Neural progenitor cell (in vitro differentiated cells): Measurements from ENCODE around the gene GM2A. TPM values are rescaled to one million over a fixed set of nuclear protein-coding genes. Genes with fewer than 3 reads are reported as not detected.

Experiments
- DNase-seq: peaks from one replicate; pipeline ENCODE4 v3.0.0-alpha.2; 2016; ENCODE audit warnings: low spot score
- H2AFZ ChIP-seq: fragments of 200-600 bp; sonication (generic); replicated peaks from 2 replicates; pipeline ENCODE4 v1.6.1; 2016; ENCODE audit warnings: antibody characterized with exemption
- H3F3A ChIP-seq: fragments of 200-600 bp; sonication (generic); 2 replicates; pipeline ENCODE4 v1.6.1; 2016; ENCODE audit warnings: antibody characterized with exemption, low read depth
- H3K27ac ChIP-seq: fragments of 200-600 bp; sonication (generic); 2 replicates; pipeline ENCODE4 v1.5.1; 2016; ENCODE audit warnings: mild to moderate bottlenecking
- H3K27me3 ChIP-seq: fragments of 200-600 bp; sonication (generic); 2 replicates; pipeline ENCODE4 v1.6.1; 2016; ENCODE audit warnings: mild to moderate bottlenecking, moderate library complexity
- H3K36me3 ChIP-seq: fragments of 200-600 bp; sonication (generic); 2 replicates; pipeline ENCODE4 v1.5.1; 2016
- H3K4me1 ChIP-seq: fragments of 200-600 bp; sonication (generic); 2 replicates; pipeline ENCODE4 v1.6.1; 2016; ENCODE audit warnings: mixed run types
- H3K4me2 ChIP-seq: fragments of 200-600 bp; sonication (generic); 2 replicates; pipeline ENCODE4 v1.6.1; 2016
- H3K4me3 ChIP-seq: fragments of 200-600 bp; sonication (generic); 2 replicates; pipeline ENCODE4 v1.5.1; 2016
- H3K79me2 ChIP-seq: fragments of 200-600 bp; sonication (generic); 2 replicates; pipeline ENCODE4 v1.6.1; 2016; ENCODE audit warnings: low read depth
- H3K9ac ChIP-seq: fragments of 200-600 bp; sonication (generic); 2 replicates; pipeline ENCODE4 v1.6.1; 2016
- H3K9me3 ChIP-seq: fragments of 200-600 bp; sonication (generic); 2 replicates; pipeline ENCODE4 v1.5.1; 2016; ENCODE audit warnings: low read depth
- H4K20me1 ChIP-seq: fragments of 200-600 bp; sonication (generic); 2 replicates; pipeline ENCODE4 v1.6.1; 2016; ENCODE audit warnings: low read depth
- H3K27ac Mint-ChIP-seq: 3 replicates; pipeline ENCODE4 v1.8.0; 2021; ENCODE audit warnings: mixed read lengths
- H3K27me3 Mint-ChIP-seq: 2 replicates; pipeline ENCODE4 v1.8.0; 2022; ENCODE audit warnings: low read depth, mild to moderate bottlenecking, inconsistent platforms, moderate library complexity, mixed read lengths; ENCODE audit not compliant: insufficient read depth
- H3K36me3 Mint-ChIP-seq: 3 replicates; pipeline ENCODE4 v1.8.0; 2021; ENCODE audit warnings: mixed read lengths
- H3K4me1 Mint-ChIP-seq: 3 replicates; pipeline ENCODE4 v1.8.0; 2021; ENCODE audit warnings: mixed read lengths
- H3K4me3 Mint-ChIP-seq: 3 replicates; pipeline ENCODE4 v1.8.0; 2021; ENCODE audit warnings: mild to moderate bottlenecking, moderate library complexity, mixed read lengths
- H3K9me3 Mint-ChIP-seq: 3 replicates; pipeline ENCODE4 v1.8.0; 2020; ENCODE audit warnings: mixed read lengths
- EZH2 ChIP-seq: fragments of 200-600 bp; sonication (generic); IDR thresholded peaks from 2 replicates; pipeline ENCODE4 v1.6.1; 2017; ENCODE audit warnings: antibody characterized with exemption, mild to moderate bottlenecking, moderate library complexity
- EZH2phosphoT487 ChIP-seq: fragments of 200-600 bp; sonication (generic); IDR thresholded peaks from 2 replicates; pipeline ENCODE4 v1.6.1; 2017; ENCODE audit warnings: antibody characterized with exemption
- total RNA-seq: library from RNA; depleted of rRNA; stranded (reverse); fragments of >200 nt; gene quantifications from 2 replicates; pipeline ENCODE4 v1.2.3, GENCODE V29; 2015; ENCODE audit warnings: low replicate concordance
- TF ChIP-seq, protein P1 (sequence below): fragments of 200-600 bp; sonication (generic); IDR thresholded peaks from 2 replicates; pipeline ENCODE4 v1.5.1; 2017; ENCODE audit warnings: antibody characterized with exemption, mild to moderate bottlenecking

GM2A gene
- total RNA-seq, 1 donor from 2014 or later, result 19.4 TPM

DNA sequence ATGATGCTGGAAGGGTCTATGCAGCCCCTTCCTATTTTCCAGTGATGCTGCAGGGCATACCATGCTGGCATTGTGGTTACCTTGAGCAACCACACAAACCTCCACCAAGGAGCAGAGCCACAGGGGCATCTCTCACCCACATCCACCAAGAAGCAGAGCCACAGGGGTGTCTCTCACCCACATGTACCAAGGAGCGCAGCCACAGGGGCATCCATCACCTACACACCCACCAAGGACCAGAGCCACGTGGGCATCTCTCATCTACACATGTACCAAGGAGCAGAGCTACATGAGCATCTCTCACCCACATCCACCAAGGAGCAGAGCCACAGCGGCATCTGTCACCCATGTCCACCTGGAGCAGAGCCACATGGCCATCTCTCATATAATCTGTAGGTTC, 8.8 kb upstream of the GM2A start:
- Histone ChIP-seq H3K4me1 (no peaks in the 10 kb centered on the region), H3K79me2 (no peaks in the 10 kb centered on the region), H3K9ac (no peak overlapping the region), H2AFZ (no peak overlapping the region), H3K27me3 (no peaks in the 10 kb centered on the region), H3K27ac (no peak overlapping the region), H3K36me3 (no peaks in the 10 kb centered on the region), H3K4me3 (no peak overlapping the region), H3K4me2 (no peak overlapping the region), H4K20me1 (no peaks in the 10 kb centered on the region), H3F3A (no peaks in the 10 kb centered on the region), H3K9me3 (no peaks in the 10 kb centered on the region)
- DNase-seq, result no peak
- H3K9me3 Mint-ChIP-seq, result peaks cover 6% of the 10 kb centered on the region
- H3K27me3 Mint-ChIP-seq, result peaks cover 4% of the 10 kb centered on the region
- no peak overlapping the region for H3K4me3 Mint-ChIP-seq
- no peak overlapping the region for H3K27ac Mint-ChIP-seq
- H3K4me1 Mint-ChIP-seq, result peaks cover 2% of the 10 kb centered on the region
- no peaks in the 10 kb centered on the region for H3K36me3 Mint-ChIP-seq
- TF ChIP-seq, protein P1, sequence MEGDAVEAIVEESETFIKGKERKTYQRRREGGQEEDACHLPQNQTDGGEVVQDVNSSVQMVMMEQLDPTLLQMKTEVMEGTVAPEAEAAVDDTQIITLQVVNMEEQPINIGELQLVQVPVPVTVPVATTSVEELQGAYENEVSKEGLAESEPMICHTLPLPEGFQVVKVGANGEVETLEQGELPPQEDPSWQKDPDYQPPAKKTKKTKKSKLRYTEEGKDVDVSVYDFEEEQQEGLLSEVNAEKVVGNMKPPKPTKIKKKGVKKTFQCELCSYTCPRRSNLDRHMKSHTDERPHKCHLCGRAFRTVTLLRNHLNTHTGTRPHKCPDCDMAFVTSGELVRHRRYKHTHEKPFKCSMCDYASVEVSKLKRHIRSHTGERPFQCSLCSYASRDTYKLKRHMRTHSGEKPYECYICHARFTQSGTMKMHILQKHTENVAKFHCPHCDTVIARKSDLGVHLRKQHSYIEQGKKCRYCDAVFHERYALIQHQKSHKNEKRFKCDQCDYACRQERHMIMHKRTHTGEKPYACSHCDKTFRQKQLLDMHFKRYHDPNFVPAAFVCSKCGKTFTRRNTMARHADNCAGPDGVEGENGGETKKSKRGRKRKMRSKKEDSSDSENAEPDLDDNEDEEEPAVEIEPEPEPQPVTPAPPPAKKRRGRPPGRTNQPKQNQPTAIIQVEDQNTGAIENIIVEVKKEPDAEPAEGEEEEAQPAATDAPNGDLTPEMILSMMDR, result no peak
- TF ChIP-seq EZH2, result no peak
- no peak for TF ChIP-seq EZH2phosphoT487

DNA sequence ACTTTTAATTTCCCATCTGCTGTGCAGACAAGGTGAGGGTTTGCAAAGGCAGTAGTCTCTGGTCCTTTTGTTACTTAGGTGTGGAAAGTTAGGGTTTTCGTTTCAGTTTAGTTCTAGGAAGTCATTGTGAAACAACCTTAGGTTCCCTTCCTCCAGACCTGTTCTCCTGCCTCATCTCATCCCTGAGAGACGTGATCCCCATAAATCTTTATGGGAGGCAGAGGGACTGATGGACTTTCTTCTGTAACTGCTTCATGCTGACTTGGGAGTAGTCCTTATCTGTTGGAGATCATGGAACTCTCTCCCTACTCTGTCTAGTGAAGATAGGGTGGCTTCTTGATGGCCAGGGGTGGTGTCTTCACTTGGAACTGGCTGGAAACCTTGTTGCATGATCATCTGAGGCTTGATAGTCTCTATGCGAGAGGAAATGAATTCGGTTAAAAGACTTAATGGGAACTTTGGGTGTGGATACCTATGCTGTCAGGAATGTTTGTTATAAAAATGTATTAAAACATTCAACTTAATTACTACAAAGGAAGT, 7.2 kb upstream of the GM2A start:
- Histone ChIP-seq H3K4me2 (no peak overlapping the region), H3K36me3 (no peaks in the 10 kb centered on the region), H4K20me1 (no peaks in the 10 kb centered on the region), H3K79me2 (no peaks in the 10 kb centered on the region), H3K9ac (no peak overlapping the region), H3K9me3 (no peaks in the 10 kb centered on the region), H2AFZ (no peak overlapping the region), H3K4me3 (no peak overlapping the region), H3K4me1 (no peaks in the 10 kb centered on the region), H3F3A (peaks cover 2% of the 10 kb centered on the region), H3K27me3 (no peaks in the 10 kb centered on the region), H3K27ac (no peak overlapping the region)
- Mint-ChIP-seq H3K4me3 (no peak overlapping the region), H3K9me3 (no peaks in the 10 kb centered on the region), H3K36me3 (no peaks in the 10 kb centered on the region), H3K27me3 (peaks cover 2% of the 10 kb centered on the region), H3K27ac (no peak overlapping the region), H3K4me1 (peaks cover 2% of the 10 kb centered on the region)
- no peak for DNase-seq
- TF ChIP-seq EZH2 (no peak), EZH2phosphoT487 (no peak)
- TF ChIP-seq, protein P1, result no peak

DNA sequence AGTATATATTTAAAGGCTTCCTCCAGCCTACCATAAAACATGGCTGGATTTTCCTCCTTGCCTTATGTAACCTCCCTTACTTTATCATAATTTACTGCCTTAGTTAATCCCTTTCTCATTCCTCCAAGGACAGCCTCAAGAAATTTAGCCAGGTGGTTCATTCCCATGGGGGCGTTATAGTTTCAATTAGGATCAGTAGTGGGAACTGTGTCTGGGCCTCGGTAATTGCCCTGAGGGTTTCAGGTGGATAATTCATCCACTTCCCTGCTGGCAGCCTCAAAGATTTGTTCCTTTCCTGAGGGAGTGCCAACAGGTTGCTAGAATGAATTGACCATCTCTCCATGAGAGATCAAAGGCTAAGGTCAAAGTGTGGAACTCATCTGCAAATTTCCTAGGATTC, 4.3 kb upstream of the GM2A start:
- H4K20me1 ChIP-seq, result no peaks in the 10 kb centered on the region
- Mint-ChIP-seq H3K9me3 (no peaks in the 10 kb centered on the region), H3K27me3 (no peaks in the 10 kb centered on the region), H3K4me1 (peaks cover 6% of the 10 kb centered on the region), H3K36me3 (no peaks in the 10 kb centered on the region), H3K27ac (no peak overlapping the region), H3K4me3 (no peak overlapping the region)
- H3K4me2 ChIP-seq, result no peak overlapping the region
- no peaks in the 10 kb centered on the region for H3K36me3 ChIP-seq
- TF ChIP-seq EZH2 (no peak), EZH2phosphoT487 (no peak)
- TF ChIP-seq, protein P1, result no peak
- H3K4me3 ChIP-seq, result no peak overlapping the region
- no peaks in the 10 kb centered on the region for H3K9me3 ChIP-seq
- H3K27me3 ChIP-seq, result peaks cover 7% of the 10 kb centered on the region
- H3K27ac ChIP-seq, result no peak overlapping the region
- H3K4me1 ChIP-seq, result peaks cover 2% of the 10 kb centered on the region
- peaks cover 14% of the 10 kb centered on the region for H3F3A ChIP-seq
- H3K79me2 ChIP-seq, result no peaks in the 10 kb centered on the region
- no peak overlapping the region for H2AFZ ChIP-seq
- H3K9ac ChIP-seq, result no peak overlapping the region
- DNase-seq, result no peak
